ENCODE measurements around the gene MIB1.

Gene MIB1

DNA sequence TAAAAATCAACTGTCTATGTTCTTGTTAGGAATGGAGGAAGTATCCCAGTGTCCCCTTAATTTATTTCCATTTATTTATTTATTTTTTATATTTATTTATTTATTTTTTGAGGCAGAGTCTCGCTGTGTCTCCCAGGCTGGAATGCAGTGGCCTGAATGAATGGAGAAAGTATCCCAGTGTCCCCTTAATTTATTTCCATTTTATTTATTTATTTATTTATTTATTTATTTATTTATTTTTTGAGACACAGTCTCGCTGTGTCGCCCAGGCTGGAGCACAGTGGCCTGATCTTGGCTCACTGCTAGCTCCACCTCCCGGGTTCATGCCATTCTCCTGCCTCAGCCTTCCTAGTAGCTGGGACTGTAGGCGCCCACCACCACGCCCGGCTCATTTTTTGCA, 34.1 kb downstream of the MIB1 start (continued):
- peak; percentile 43; the same call in 1 of the 2 replicates for TF ChIP-seq ZNF433 (tag by site-specific recombination; IDR thresholded peaks at IDR 0.05; ENCODE audit: low read depth)
- no peak for TF ChIP-seq ZNF571 (tag by site-specific recombination; IDR thresholded peaks at IDR 0.05)
- no peak for TF ChIP-seq ZNF155 (tag by site-specific recombination; IDR thresholded peaks at IDR 0.05)
- TF ChIP-seq, protein P1, sequence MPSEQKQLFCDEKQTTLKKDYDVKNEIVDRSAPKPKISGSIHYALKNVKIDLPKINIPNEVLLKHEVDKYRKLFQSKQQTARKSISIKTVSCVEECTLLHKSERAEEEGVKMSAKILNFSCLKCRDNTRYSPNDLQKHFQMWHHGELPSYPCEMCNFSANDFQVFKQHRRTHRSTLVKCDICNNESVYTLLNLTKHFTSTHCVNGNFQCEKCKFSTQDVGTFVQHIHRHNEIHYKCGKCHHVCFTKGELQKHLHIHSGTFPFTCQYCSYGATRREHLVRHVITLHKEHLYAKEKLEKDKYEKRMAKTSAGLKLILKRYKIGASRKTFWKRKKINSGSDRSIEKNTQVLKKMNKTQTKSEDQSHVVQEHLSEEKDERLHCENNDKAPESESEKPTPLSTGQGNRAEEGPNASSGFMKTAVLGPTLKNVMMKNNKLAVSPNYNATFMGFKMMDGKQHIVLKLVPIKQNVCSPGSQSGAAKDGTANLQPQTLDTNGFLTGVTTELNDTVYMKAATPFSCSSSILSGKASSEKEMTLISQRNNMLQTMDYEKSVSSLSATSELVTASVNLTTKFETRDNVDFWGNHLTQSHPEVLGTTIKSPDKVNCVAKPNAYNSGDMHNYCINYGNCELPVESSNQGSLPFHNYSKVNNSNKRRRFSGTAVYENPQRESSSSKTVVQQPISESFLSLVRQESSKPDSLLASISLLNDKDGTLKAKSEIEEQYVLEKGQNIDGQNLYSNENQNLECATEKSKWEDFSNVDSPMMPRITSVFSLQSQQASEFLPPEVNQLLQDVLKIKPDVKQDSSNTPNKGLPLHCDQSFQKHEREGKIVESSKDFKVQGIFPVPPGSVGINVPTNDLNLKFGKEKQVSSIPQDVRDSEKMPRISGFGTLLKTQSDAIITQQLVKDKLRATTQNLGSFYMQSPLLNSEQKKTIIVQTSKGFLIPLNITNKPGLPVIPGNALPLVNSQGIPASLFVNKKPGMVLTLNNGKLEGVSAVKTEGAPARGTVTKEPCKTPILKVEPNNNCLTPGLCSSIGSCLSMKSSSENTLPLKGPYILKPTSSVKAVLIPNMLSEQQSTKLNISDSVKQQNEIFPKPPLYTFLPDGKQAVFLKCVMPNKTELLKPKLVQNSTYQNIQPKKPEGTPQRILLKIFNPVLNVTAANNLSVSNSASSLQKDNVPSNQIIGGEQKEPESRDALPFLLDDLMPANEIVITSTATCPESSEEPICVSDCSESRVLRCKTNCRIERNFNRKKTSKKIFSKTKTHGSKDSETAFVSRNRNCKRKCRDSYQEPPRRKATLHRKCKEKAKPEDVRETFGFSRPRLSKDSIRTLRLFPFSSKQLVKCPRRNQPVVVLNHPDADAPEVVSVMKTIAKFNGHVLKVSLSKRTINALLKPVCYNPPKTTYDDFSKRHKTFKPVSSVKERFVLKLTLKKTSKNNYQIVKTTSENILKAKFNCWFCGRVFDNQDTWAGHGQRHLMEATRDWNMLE (tag by site-specific recombination; conservative IDR thresholded peaks at IDR 0.05; ENCODE audit: low read depth) = peak; percentile 89
- no peak for TF ChIP-seq ZNF335 (tag by site-specific recombination; conservative IDR thresholded peaks at IDR 0.05)
- TF ChIP-seq MEIS1 (CRISPR knock-in tag; IDR thresholded peaks at IDR 0.05; ENCODE audit: borderline replicate concordance) = no peak
- TF ChIP-seq ZNF394 (tag by site-specific recombination; IDR thresholded peaks at IDR 0.05; ENCODE audit: borderline replicate concordance) = peak; percentile 96
- no peak for TF ChIP-seq ZNF274 (IDR thresholded peaks at IDR 0.05; ENCODE audit: low read length)
- no peak for TF ChIP-seq ZNF274 (tag by site-specific recombination; IDR thresholded peaks at IDR 0.05; ENCODE audit: borderline replicate concordance)
- TF ChIP-seq ZNF560 (tag by site-specific recombination; IDR thresholded peaks at IDR 0.05; ENCODE audit: borderline replicate concordance) = peak; percentile 44; the same call in 1 of the 2 replicates
- TF ChIP-seq YY2 (tag by site-specific recombination; IDR thresholded peaks at IDR 0.05) = no peak
- TF ChIP-seq ZBTB8A (tag by site-specific recombination; IDR thresholded peaks at IDR 0.05) = peak; percentile 62; the same call in 1 of the 2 replicates
- peak; percentile 63 for TF ChIP-seq ZXDB (tag by site-specific recombination; IDR thresholded peaks at IDR 0.05)

DNA sequence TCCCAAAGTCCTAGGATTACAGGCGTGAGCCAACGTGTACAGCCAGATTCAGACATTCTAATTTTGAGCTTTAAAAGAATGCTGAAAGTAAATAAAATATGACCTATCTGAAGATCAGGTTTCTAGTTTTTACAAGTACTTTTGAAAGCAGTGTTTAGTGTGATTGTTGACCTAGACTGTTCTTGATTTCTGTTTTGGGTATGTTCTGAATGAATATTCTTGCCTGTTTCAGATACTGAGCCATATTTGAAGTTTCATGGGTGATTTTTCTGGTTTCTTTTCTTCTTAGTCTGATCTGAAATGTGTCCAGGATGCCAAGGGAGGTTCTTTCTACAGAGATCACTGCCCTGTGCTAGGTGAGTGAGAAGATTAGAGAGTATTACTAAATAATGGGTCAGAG, 37.2 kb downstream of the MIB1 start:
- Histone ChIP-seq H3K4me1 (ENCODE audit: control insufficient read depth, insufficient read depth, low read length) (no peaks in the 10 kb centered on the region), H3K9me3 (ENCODE audit: control insufficient read depth, insufficient read depth, low read depth, low read length) (no peaks in the 10 kb centered on the region), H3K4me3 (ENCODE audit: low read depth, low read length) (no peak overlapping the region), H3K27ac (ENCODE audit: extremely low read depth, low read depth, low read length) (no peak overlapping the region), H3K36me3 (ENCODE audit: control insufficient read depth in 2 of 2, insufficient read depth in 1 of 2, low read length in 2 of 2) (peaks cover 27 to 60% of the 10 kb centered on the region in 2 experiments)
- POLR2A ChIA-PET = interaction anchor here (1.0 kb wide), 1 partner anchor 38 kb away, joined by 3 read pairs; the partner anchor contains the start of gene MIB1
- TF ChIP-seq HOXC10 (CRISPR knock-in tag; IDR thresholded peaks at IDR 0.05) = no peak
- TF ChIP-seq ZNF394 (tag by site-specific recombination; IDR thresholded peaks at IDR 0.05; ENCODE audit: borderline replicate concordance) = no peak
- no peak for TF ChIP-seq RBAK (tag by site-specific recombination; IDR thresholded peaks at IDR 0.05)
- no peak for TF ChIP-seq KLF1 (tag by site-specific recombination; IDR thresholded peaks at IDR 0.05)
- TF ChIP-seq ZNF140 (tag by site-specific recombination; IDR thresholded peaks at IDR 0.05) = no peak
- TF ChIP-seq, protein P2, sequence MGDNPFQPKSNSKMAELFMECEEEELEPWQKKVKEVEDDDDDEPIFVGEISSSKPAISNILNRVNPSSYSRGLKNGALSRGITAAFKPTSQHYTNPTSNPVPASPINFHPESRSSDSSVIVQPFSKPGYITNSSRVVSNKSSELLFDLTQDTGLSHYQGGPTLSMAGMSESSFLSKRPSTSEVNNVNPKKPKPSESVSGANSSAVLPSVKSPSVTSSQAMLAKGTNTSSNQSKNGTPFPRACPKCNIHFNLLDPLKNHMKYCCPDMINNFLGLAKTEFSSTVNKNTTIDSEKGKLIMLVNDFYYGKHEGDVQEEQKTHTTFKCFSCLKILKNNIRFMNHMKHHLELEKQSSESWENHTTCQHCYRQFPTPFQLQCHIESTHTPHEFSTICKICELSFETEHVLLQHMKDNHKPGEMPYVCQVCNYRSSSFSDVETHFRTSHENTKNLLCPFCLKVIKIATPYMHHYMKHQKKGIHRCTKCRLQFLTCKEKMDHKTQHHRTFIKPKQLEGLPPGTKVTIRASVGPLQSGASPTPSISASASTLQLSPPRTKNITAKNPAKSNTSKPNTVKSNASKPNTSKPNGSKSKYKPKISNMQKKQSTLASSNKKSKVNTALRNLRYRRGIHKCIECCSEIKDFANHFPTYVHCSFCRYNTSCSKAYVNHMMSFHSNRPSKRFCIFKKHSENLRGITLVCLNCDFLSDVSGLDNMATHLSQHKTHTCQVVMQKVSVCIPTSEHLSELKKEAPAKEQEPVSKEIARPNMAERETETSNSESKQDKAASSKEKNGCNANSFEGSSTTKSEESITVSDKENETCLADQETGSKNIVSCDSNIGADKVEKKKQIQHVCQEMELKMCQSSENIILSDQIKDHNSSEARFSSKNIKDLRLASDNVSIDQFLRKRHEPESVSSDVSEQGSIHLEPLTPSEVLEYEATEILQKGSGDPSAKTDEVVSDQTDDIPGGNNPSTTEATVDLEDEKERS (tag by site-specific recombination; IDR thresholded peaks at IDR 0.05) = no peak
- TF ChIP-seq, protein P3, sequence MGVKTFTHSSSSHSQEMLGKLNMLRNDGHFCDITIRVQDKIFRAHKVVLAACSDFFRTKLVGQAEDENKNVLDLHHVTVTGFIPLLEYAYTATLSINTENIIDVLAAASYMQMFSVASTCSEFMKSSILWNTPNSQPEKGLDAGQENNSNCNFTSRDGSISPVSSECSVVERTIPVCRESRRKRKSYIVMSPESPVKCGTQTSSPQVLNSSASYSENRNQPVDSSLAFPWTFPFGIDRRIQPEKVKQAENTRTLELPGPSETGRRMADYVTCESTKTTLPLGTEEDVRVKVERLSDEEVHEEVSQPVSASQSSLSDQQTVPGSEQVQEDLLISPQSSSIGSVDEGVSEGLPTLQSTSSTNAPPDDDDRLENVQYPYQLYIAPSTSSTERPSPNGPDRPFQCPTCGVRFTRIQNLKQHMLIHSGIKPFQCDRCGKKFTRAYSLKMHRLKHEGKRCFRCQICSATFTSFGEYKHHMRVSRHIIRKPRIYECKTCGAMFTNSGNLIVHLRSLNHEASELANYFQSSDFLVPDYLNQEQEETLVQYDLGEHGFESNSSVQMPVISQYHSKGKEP (tag by site-specific recombination; IDR thresholded peaks at IDR 0.05) = no peak
- no peak for TF ChIP-seq BCL11B (tag by site-specific recombination; IDR thresholded peaks at IDR 0.05; ENCODE audit: low read depth)
- no peak for TF ChIP-seq PRDM1 (tag by site-specific recombination; IDR thresholded peaks at IDR 0.05)
- no peak for TF ChIP-seq KLF9 (tag by site-specific recombination; IDR thresholded peaks at IDR 0.05; ENCODE audit: low read depth)
- no peak for TF ChIP-seq OVOL3 (tag by site-specific recombination; IDR thresholded peaks at IDR 0.05)
- no peak for TF ChIP-seq ZNF76 (tag by site-specific recombination; IDR thresholded peaks at IDR 0.05; ENCODE audit: borderline replicate concordance, low read depth)
- no peak for TF ChIP-seq ZNF530 (tag by site-specific recombination; IDR thresholded peaks at IDR 0.05; ENCODE audit: low read depth)
- TF ChIP-seq ZNF350 (tag by site-specific recombination; IDR thresholded peaks at IDR 0.05) = no peak
- CTCF ChIA-PET = no interaction called here

Data from HEK293 (cell line).